Loucy (cell line): ENCODE data around the gene ASTN2.

Source experiments
- H2AFZ ChIP-seq: fragments of 200-600 bp; sonication (generic); 2 replicates; pipeline ENCODE4 v1.6.0; 2016; ENCODE audit warnings: antibody characterized with exemption, mild to moderate bottlenecking, low read length, moderate library complexity
- H3F3A ChIP-seq: fragments of 200-600 bp; 2 replicates; pipeline ENCODE4 v1.6.0; 2016; ENCODE audit warnings: antibody characterized with exemption, low read depth, mild to moderate bottlenecking
- H3K27me3 ChIP-seq: fragments of 200-600 bp; sonication (generic); 2 replicates; pipeline ENCODE4 v1.6.1; 2014; ENCODE audit warnings: low read length, mild to moderate bottlenecking; ENCODE audit not compliant: insufficient read depth, poor library complexity, severe bottlenecking
- H3K36me3 ChIP-seq: fragments of 200-600 bp; sonication (generic); 2 replicates; pipeline ENCODE4 v1.6.1; 2016; ENCODE audit warnings: low read length; ENCODE audit not compliant: insufficient read depth
- H3K4me1 ChIP-seq: fragments of 200-600 bp; sonication (generic); 2 replicates; pipeline ENCODE4 v1.5.1; 2014; ENCODE audit warnings: low read length, mild to moderate bottlenecking; ENCODE audit not compliant: insufficient read depth, poor library complexity, severe bottlenecking
- H3K4me2 ChIP-seq: fragments of 200-600 bp; sonication (generic); 2 replicates; pipeline ENCODE4 v1.6.0; 2014; ENCODE audit warnings: antibody characterized with exemption, low read length, low read depth, mild to moderate bottlenecking; ENCODE audit not compliant: poor library complexity, severe bottlenecking
- H3K4me3 ChIP-seq: fragments of 200-600 bp; sonication (generic); 2 replicates; pipeline ENCODE4 v1.5.1; 2014; ENCODE audit warnings: low read length, mild to moderate bottlenecking, mixed read lengths; ENCODE audit not compliant: poor library complexity, severe bottlenecking
- H3K79me2 ChIP-seq: fragments of 200-600 bp; sonication (generic); 2 replicates; pipeline ENCODE4 v1.6.1; 2014; ENCODE audit warnings: low read length; ENCODE audit not compliant: insufficient read depth
- H3K9ac ChIP-seq: fragments of 200-600 bp; sonication (generic); 2 replicates; pipeline ENCODE4 v1.6.0; 2014; ENCODE audit warnings: mild to moderate bottlenecking, low read depth, low read length, moderate library complexity; ENCODE audit not compliant: poor library complexity, severe bottlenecking
- H3K9me2 ChIP-seq: fragments of 200-600 bp; sonication (generic); replicated peaks from 2 replicates; pipeline ENCODE4 v1.6.1; 2016; ENCODE audit warnings: low read depth, low read length, mixed read lengths
- H3K9me3 ChIP-seq: fragments of 200-600 bp; sonication (generic); 2 replicates; pipeline ENCODE4 v1.6.1; 2014; ENCODE audit warnings: mild to moderate bottlenecking, antibody characterized with exemption, low read length, low read depth; ENCODE audit not compliant: insufficient read depth
- H4K20me1 ChIP-seq: fragments of 200-600 bp; sonication (generic); 2 replicates; pipeline ENCODE4 v1.6.0; 2014; ENCODE audit warnings: antibody characterized with exemption, low read length, mild to moderate bottlenecking; ENCODE audit not compliant: insufficient read depth, poor library complexity, severe bottlenecking
- CTCF ChIP-seq: fragments of 200-600 bp; sonication (generic); conservative IDR thresholded peaks from 2 replicates; pipeline ENCODE4 v1.5.1; 2014; ENCODE audit warnings: mild to moderate bottlenecking, antibody characterized with exemption, low read length
- EZH2phosphoT487 ChIP-seq: fragments of 200-600 bp; IDR thresholded peaks from 2 replicates; pipeline ENCODE4 v1.6.1; 2018; ENCODE audit warnings: antibody characterized with exemption, mild to moderate bottlenecking, moderate library complexity, borderline replicate concordance

The ASTN2 gene

GRCh38 chr9:116420993-116421538 is 993.8 kb downstream of the ASTN2 start:
- Histone ChIP-seq H3F3A (no peaks in the 10 kb centered on the region), H2AFZ (no peak overlapping the region), H3K4me2 (no peak overlapping the region), H3K27me3 (no peaks in the 10 kb centered on the region), H3K9me3 (no peaks in the 10 kb centered on the region), H3K9ac (no peak overlapping the region), H3K36me3 (no peaks in the 10 kb centered on the region), H3K79me2 (no peaks in the 10 kb centered on the region), H4K20me1 (no peaks in the 10 kb centered on the region), H3K4me1 (no peaks in the 10 kb centered on the region), H3K4me3 (no peak overlapping the region), H3K9me2 (no peaks in the 10 kb centered on the region)
- TF ChIP-seq EZH2phosphoT487 (no peak), CTCF (no peak)

DNA sequence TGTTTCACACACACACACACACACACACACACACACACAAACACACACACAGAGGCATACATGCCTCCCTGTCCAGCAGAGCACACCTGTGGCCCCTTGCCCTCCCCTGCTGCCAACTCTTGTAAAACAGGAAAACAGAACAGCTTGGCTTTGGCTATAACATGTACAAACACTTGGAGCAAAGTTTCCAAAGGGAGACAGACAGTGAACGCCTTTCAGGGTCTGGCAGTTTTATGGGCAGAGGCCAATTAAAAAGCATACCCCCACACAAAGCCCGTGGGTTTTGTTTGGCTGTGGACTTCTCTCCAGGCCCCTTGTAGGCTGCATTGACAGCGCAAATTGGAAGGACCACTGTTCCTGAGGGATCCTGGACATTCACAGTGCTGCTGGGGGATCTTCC is 995.7 kb downstream of the ASTN2 start:
- Histone ChIP-seq H3K79me2 (no peaks in the 10 kb centered on the region), H3K27me3 (no peaks in the 10 kb centered on the region), H3F3A (no peaks in the 10 kb centered on the region), H3K4me3 (no peak overlapping the region), H3K9me3 (no peaks in the 10 kb centered on the region), H3K4me1 (no peaks in the 10 kb centered on the region), H3K36me3 (no peaks in the 10 kb centered on the region), H3K9me2 (no peaks in the 10 kb centered on the region), H3K9ac (no peak overlapping the region), H2AFZ (no peak overlapping the region), H3K4me2 (no peak overlapping the region), H4K20me1 (no peaks in the 10 kb centered on the region)
- TF ChIP-seq EZH2phosphoT487: no peak
- TF ChIP-seq CTCF: no peak

DNA sequence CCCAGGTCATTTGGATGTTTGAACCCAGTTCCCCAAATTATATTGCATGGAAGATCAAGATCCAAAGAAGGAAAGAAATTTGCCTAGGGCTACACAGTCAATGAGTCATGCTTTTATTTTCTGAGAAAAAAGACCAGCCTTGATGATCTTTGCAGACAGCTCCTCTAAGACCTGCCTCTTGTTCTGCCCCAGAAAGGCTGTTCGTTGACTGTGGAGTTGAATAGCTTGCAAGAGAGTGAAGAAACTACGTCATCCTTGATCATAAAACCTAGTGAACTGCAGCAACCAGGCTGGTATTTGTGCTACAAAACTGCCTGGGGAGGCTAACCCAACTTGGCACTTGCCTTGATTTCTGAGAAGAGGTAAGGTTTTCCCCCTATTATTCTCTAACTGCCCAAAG is 997.4 kb downstream of the ASTN2 start:
- TF ChIP-seq EZH2phosphoT487 (no peak), CTCF (no peak)
- Histone ChIP-seq H2AFZ (no peak overlapping the region), H3K4me3 (no peak overlapping the region), H3K4me2 (no peak overlapping the region), H3K36me3 (no peaks in the 10 kb centered on the region), H3F3A (no peaks in the 10 kb centered on the region), H3K79me2 (no peaks in the 10 kb centered on the region), H4K20me1 (no peaks in the 10 kb centered on the region), H3K9ac (no peak overlapping the region), H3K27me3 (no peaks in the 10 kb centered on the region), H3K9me2 (no peaks in the 10 kb centered on the region), H3K9me3 (no peaks in the 10 kb centered on the region), H3K4me1 (no peaks in the 10 kb centered on the region)
